ENCODE data around the gene TSR3.
A peak's percentile ranks its signal among the peaks of the same experiment; 100 is the strongest.

The TSR3 gene

GRCh38 chr16:1351215-1351581, 480 bp downstream of the TSR3 start:
- DNase-seq (ENCODE audit: low read depth) = no peak

GRCh38 chr16:1350691-1351090, 987 bp downstream of the TSR3 start:
- no peak for DNase-seq (ENCODE audit: low read depth)

- no peak for DNase-seq (ENCODE audit: low read depth)
Observed at GRCh38 chr16:1349951-1350350, 1.7 kb downstream of the TSR3 start.

GRCh38 chr16:1349351-1349750, 2.3 kb downstream of the TSR3 start:
- DNase-seq (ENCODE audit: low read depth) = no peak

GRCh38 chr16:1348926-1349325, 2.8 kb downstream of the TSR3 start:
- no peak for DNase-seq (ENCODE audit: low read depth)

- DNase-seq (ENCODE audit: low read depth) = no peak
Observed at GRCh38 chr16:1348441-1348840, 3.2 kb downstream of the TSR3 start.

- no peak for DNase-seq (ENCODE audit: low read depth)
Observed at GRCh38 chr16:1347962-1348361, 3.7 kb downstream of the TSR3 start.

- no peak for DNase-seq (ENCODE audit: low read depth)
Observed at GRCh38 chr16:1347286-1347855, 4.3 kb downstream of the TSR3 start.

- DNase-seq (ENCODE audit: low read depth) = no peak
Observed at GRCh38 chr16:1346422-1347285, 5.0 kb downstream of the TSR3 start.

GRCh38 chr16:1345651-1346421, 5.8 kb downstream of the TSR3 start:
- DNase-seq (ENCODE audit: low read depth) = no peak

GRCh38 chr16:1345087-1345486, 6.6 kb downstream of the TSR3 start:
- no peak for DNase-seq (ENCODE audit: low read depth)

- no peak for DNase-seq (ENCODE audit: low read depth)
Observed at GRCh38 chr16:1344499-1344898, 7.2 kb downstream of the TSR3 start.

- no peak for DNase-seq (ENCODE audit: low read depth)
Observed at GRCh38 chr16:1343428-1344242, 8.0 kb downstream of the TSR3 start.

- DNase-seq (ENCODE audit: low read depth) = peak; percentile 97
Observed at GRCh38 chr16:1342526-1343427, 8.9 kb downstream of the TSR3 start.

- DNase-seq (ENCODE audit: low read depth) = no peak
Observed at GRCh38 chr16:1341495-1342420, 9.9 kb downstream of the TSR3 start.

GRCh38 chr16:1340730-1341494, 10.8 kb downstream of the TSR3 start:
- DNase-seq (ENCODE audit: low read depth) = no peak

GRCh38 chr16:1338855-1339675, 12.6 kb downstream of the TSR3 start:
- DNase-seq (ENCODE audit: low read depth) = no peak

GRCh38 chr16:1338119-1338730, 13.5 kb downstream of the TSR3 start:
- DNase-seq (ENCODE audit: low read depth) = no peak

Data from T-helper 22 cell (primary cell).